ENCODE measurements around the gene EFNA1. TPM values are rescaled to one million over a fixed set of nuclear protein-coding genes. Genes with fewer than 3 reads are reported as not detected.

EFNA1 gene
- total and polyA plus RNA-seq, 3 experiments from 2014 or later: 0.16 to 1.3 (median 0.31) TPM

DNA sequence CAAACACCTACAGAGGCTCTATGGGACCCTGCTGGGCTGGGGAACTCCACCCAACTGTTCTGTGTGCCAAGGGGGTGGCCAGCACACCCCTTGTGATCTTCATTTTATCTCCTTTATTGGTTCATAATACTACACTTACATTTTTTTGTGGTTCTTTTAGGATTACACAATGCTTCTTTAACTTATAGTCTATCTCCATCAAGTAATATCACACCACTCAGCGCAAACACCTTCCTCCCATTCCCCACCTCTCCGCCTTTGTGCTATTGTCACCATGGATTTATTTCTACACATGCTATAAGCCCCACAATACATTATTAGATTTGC, 33.1 kb upstream of the EFNA1 start:
- Histone ChIP-seq H3K4me1 (ENCODE audit: insufficient read depth, low read length) (peaks cover 7% of the 10 kb centered on the region), H3K4me3 (ENCODE audit: low read length) (no peak overlapping the region), H3K36me3 (ENCODE audit: insufficient read depth, low read length) (no peaks in the 10 kb centered on the region), H3K9me3 (ENCODE audit: low read length) (no peaks in the 10 kb centered on the region), H3K27me3 (ENCODE audit: insufficient read depth, low read length, poor library complexity, severe bottlenecking) (no peaks in the 10 kb centered on the region), H3K27ac (ENCODE audit: low read depth, low read length) (no peak overlapping the region)
- ChIA-PET CTCF (interaction anchor here (1.2 to 3.4 kb wide), 5 partner anchors 8 to 77 kb away, joined by 3 to 13 read pairs (median 4); no protein-coding TSS in a partner anchor), POLR2A (no interaction called here)
- Mint-ChIP-seq H3K27me3 (peaks cover 4 to 13% of the 10 kb centered on the region in 2 donors), H3K4me1 (peaks cover 4 to 5% (median 4%) of the 10 kb centered on the region in 3 donors), H3K36me3 (no peaks in the 10 kb centered on the region), H3K4me3 (no peak overlapping the region), H3K9me3 (peaks cover 0 to 3% (median 0%) of the 10 kb centered on the region in 5 donors), H3K27ac (no peak overlapping the region)
- no peak for DNase-seq

DNA sequence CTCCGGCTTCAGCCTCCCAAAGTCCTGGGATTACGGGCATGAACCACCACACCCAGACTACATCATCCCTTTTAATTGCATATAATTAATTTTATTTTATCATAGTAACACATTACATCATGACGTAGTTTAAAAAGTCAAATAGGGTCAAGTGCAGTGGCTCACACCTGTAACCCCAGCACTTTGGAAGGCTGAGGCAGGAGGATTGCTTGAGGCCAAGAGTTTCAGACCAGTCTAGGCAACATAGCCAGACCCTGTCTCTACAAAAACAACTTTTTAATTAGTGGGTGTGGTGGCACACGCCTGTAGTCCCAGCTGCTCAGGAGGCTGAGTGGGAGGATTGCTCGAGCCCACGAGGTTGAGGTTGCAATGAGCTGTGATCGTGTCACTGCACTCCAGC, 28.3 kb upstream of the EFNA1 start:
- Histone ChIP-seq H3K27ac (ENCODE audit: low read depth, low read length) (no peak overlapping the region), H3K4me1 (ENCODE audit: insufficient read depth, low read length) (no peaks in the 10 kb centered on the region), H3K27me3 (ENCODE audit: insufficient read depth, low read length, poor library complexity, severe bottlenecking) (no peaks in the 10 kb centered on the region), H3K36me3 (ENCODE audit: insufficient read depth, low read length) (no peaks in the 10 kb centered on the region), H3K4me3 (ENCODE audit: low read length) (no peak overlapping the region), H3K9me3 (ENCODE audit: low read length) (no peaks in the 10 kb centered on the region)
- H3K9me3 Mint-ChIP-seq: peaks cover 0 to 3% (median 0%) of the 10 kb centered on the region in 5 donors
- POLR2A ChIA-PET: no interaction called here
- CTCF ChIA-PET: interaction anchor here (2.1 to 4.1 kb wide), 2 partner anchors 8 to 68 kb away, joined by 6 to 10 read pairs; no protein-coding TSS in a partner anchor
- no peak for DNase-seq
- H3K27ac Mint-ChIP-seq: no peak overlapping the region
- no peaks in the 10 kb centered on the region for H3K4me1 Mint-ChIP-seq
- no peak overlapping the region for H3K4me3 Mint-ChIP-seq
- no peaks in the 10 kb centered on the region for H3K36me3 Mint-ChIP-seq
- H3K27me3 Mint-ChIP-seq: peaks cover 4 to 20% of the 10 kb centered on the region in 2 donors

DNA sequence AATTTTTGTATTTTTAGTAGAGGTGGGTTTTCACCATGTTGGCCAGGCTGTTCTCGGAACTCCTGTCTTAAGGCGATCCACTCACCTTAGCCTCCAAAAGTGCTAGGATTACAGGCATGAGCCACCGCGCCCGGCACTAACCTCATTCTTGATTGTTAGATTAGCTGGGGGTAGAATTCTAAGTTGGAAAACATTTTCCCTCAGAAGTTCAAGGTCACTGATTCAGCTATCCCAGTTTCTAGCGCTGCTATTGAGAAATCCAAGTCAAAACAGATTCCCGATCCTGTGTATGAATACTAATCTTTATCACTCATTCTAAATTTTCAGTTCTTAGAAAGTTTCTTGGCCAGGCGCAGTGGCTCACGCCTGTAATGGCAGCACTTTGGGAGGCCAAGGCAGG, 24.4 kb upstream of the EFNA1 start:
- Histone ChIP-seq H3K27ac (ENCODE audit: low read depth, low read length) (no peak overlapping the region), H3K4me1 (ENCODE audit: insufficient read depth, low read length) (no peaks in the 10 kb centered on the region), H3K9me3 (ENCODE audit: low read length) (no peaks in the 10 kb centered on the region), H3K4me3 (ENCODE audit: low read length) (no peak overlapping the region), H3K36me3 (ENCODE audit: insufficient read depth, low read length) (no peaks in the 10 kb centered on the region), H3K27me3 (ENCODE audit: insufficient read depth, low read length, poor library complexity, severe bottlenecking) (no peaks in the 10 kb centered on the region)
- CTCF ChIA-PET: no interaction called here
- peaks cover 6 to 18% of the 10 kb centered on the region in 2 donors for H3K27me3 Mint-ChIP-seq
- no peak overlapping the region for H3K4me3 Mint-ChIP-seq
- no peaks in the 10 kb centered on the region for H3K36me3 Mint-ChIP-seq
- no peaks in the 10 kb centered on the region for H3K4me1 Mint-ChIP-seq
- H3K27ac Mint-ChIP-seq: no peak overlapping the region
- POLR2A ChIA-PET: no interaction called here
- no peak for DNase-seq
- no peaks in the 10 kb centered on the region for H3K9me3 Mint-ChIP-seq

DNA sequence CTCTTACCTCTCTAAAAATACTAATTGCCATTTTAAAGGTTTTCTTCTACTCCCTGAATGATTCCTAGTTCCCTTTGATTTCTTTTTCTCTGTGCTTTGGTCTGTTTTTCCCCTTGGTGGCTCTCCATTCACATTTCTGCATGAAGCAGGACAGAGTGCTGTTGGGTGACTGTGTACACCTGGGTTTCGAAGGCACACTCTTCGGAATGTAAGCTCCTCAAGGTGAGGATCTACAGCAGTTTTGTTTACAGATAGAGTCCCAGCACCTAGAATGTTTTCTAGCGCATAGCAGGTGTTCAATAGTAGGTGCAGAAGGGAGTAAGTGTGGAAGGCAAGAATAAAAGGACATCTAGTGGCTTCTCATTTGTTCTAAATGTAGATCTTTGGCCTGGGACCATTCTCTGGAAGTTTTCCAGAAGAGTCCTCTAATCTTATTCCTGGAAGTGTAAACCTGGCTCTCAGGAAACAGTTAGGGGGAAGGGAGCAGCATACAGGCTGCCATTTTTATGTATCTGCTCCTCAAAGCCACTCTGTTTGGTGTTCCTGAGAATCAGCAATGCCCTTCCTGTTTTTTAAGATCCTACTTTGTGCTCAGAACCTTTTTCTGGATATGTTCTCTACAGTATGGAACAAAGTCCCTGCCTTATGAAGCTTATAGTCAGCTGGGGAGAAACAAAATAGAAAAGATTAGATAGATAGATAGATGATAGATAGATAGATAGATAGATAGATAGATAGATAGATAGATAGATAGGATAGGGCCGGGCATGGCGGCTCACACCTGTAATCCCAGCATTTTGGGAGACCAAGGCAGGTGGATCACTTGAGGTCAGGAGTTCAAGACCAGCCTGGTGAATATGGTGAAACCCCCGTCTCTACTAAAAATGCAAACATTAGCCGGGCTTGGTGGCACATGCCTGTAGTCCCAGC, 22.8 kb upstream of the EFNA1 start:
- Mint-ChIP-seq H3K4me1 (no peaks in the 10 kb centered on the region), H3K36me3 (no peaks in the 10 kb centered on the region), H3K9me3 (no peaks in the 10 kb centered on the region), H3K27me3 (peaks cover 6 to 16% of the 10 kb centered on the region in 2 donors), H3K27ac (peak overlapping the region in 1 of 8 donors; percentile 46), H3K4me3 (no peak overlapping the region)
- H3K27me3 ChIP-seq (ENCODE audit: insufficient read depth, low read length, poor library complexity, severe bottlenecking): no peaks in the 10 kb centered on the region
- no peaks in the 10 kb centered on the region for H3K4me1 ChIP-seq (ENCODE audit: insufficient read depth, low read length)
- CTCF ChIA-PET: no interaction called here
- no peak for DNase-seq
- H3K36me3 ChIP-seq (ENCODE audit: insufficient read depth, low read length): no peaks in the 10 kb centered on the region
- no peak overlapping the region for H3K4me3 ChIP-seq (ENCODE audit: low read length)
- no peak overlapping the region for H3K27ac ChIP-seq (ENCODE audit: low read depth, low read length)
- no peaks in the 10 kb centered on the region for H3K9me3 ChIP-seq (ENCODE audit: low read length)
- POLR2A ChIA-PET: no interaction called here

DNA sequence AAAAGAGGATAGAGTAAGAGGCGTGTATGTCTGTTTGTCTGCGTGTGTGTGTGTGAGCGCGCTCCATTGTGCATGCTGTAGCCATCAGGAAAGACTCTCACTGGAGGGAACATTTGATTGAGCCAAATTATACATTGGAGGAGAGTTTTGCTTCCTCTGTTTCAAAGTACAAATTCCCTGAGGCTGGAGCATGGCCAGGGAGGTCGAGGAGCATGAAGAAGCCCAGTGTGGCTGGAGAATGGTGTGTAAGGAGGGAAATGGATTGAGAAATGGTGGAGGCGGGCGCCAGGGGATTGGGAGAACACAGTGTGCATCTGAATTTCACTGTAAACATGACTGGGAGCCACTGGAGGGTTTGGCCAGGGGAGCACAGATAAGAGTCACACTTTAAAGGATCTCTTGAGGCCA, 22.1 kb upstream of the EFNA1 start:
- H3K27me3 ChIP-seq (ENCODE audit: insufficient read depth, low read length, poor library complexity, severe bottlenecking): no peaks in the 10 kb centered on the region
- Mint-ChIP-seq H3K4me3 (no peak overlapping the region), H3K9me3 (no peaks in the 10 kb centered on the region), H3K27ac (peak overlapping the region in 1 of 8 donors; percentile 10), H3K4me1 (no peaks in the 10 kb centered on the region), H3K27me3 (peaks cover 7 to 16% of the 10 kb centered on the region in 2 donors), H3K36me3 (no peaks in the 10 kb centered on the region)
- H3K36me3 ChIP-seq (ENCODE audit: insufficient read depth, low read length): no peaks in the 10 kb centered on the region
- DNase-seq: no peak
- ChIA-PET POLR2A (no interaction called here), CTCF (interaction anchor here (1.5 to 1.9 kb wide), 2 partner anchors 14 to 67 kb away, joined by 3 to 7 read pairs; partner anchors contain the start of gene KRTCAP2)
- no peak overlapping the region for H3K4me3 ChIP-seq (ENCODE audit: low read length)
- H3K27ac ChIP-seq (ENCODE audit: low read depth, low read length): no peak overlapping the region
- H3K9me3 ChIP-seq (ENCODE audit: low read length): no peaks in the 10 kb centered on the region
- H3K4me1 ChIP-seq (ENCODE audit: insufficient read depth, low read length): no peaks in the 10 kb centered on the region

DNA sequence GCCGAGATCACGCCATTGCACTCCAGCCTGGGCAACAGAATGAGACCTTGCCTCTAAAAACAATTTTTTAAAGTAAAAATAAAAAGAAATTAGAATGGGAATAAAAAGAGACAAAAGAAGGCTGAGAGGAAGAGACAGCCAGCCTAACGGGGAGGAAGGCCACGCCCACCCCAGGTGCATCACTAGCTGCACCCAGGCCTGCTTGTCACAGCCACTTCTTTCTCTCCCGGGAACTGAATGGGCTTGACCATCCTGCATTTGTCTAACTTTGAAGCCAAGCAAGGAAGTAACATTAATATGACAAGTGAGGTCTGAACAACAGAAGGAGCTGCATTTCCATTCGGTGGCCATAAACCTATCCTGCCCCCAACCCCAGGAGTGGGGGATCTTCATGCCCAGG, 20.8 kb upstream of the EFNA1 start:
- no peaks in the 10 kb centered on the region for H3K4me1 ChIP-seq (ENCODE audit: insufficient read depth, low read length)
- CTCF ChIA-PET: interaction anchor here (0.6 to 1.9 kb wide), 5 partner anchors 11 to 66 kb away, joined by 3 to 7 read pairs (median 3); partner anchors contain the start of gene KRTCAP2
- H3K27ac Mint-ChIP-seq: peak overlapping the region in 1 of 8 donors; percentile 9

DNA sequence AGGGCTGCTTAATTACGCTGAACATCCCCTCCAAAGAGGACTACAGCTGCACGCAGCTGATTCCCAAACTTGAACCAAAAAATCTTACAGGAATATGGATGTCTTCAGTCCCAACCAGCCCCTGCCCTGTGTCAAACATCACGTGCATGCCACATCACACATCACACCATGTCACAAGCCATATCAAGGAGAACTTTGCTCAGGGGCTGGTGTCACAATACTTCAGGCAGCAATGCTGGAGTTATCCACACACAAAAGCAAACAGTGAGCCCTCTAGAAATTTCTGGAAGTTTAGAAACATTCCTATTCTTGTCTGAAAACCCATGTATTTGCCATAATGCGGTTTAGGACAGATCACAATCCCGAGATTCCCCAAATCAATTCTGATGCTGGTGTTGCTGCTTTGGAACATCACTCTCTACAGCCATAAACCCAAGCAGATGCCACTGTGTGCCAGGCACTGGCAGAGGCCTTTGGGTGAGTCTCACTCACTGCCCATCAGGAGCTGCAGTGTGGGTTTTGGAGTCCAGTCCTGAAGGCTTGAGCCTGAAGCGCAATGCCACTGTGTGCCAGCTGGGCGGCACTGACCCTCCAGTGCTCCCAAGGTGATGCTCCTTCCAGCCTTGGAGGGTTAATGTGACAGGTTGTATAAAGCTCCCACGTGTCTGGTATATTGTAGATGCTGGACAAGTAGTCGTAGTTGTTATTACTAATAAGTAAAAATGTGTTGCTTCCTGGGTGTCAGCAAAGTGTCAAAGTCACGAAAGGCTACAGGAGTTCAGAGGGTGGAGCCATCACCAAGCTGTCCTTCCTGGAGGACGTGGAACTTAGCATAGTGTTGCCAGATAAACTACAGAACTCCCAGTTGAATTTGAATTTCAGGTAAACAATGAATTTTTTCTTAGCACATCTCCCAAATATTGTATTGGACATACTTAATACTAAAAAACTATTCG, 20.1 kb upstream of the EFNA1 start:
- H3K4me1 ChIP-seq (ENCODE audit: insufficient read depth, low read length): no peaks in the 10 kb centered on the region
- no peak overlapping the region for H3K4me3 Mint-ChIP-seq

More for the DNA sequence above, 20.8 kb upstream of the EFNA1 start:
- Mint-ChIP-seq H3K27me3 (peaks cover 9 to 13% of the 10 kb centered on the region in 2 donors), H3K4me3 (no peak overlapping the region), H3K9me3 (no peaks in the 10 kb centered on the region), H3K4me1 (no peaks in the 10 kb centered on the region), H3K36me3 (no peaks in the 10 kb centered on the region)
- POLR2A ChIA-PET: no interaction called here
- DNase-seq: no peak
- H3K4me3 ChIP-seq (ENCODE audit: low read length): no peak overlapping the region
- H3K27ac ChIP-seq (ENCODE audit: low read depth, low read length): no peak overlapping the region
- H3K36me3 ChIP-seq (ENCODE audit: insufficient read depth, low read length): no peaks in the 10 kb centered on the region
- H3K27me3 ChIP-seq (ENCODE audit: insufficient read depth, low read length, poor library complexity, severe bottlenecking): no peaks in the 10 kb centered on the region
- no peaks in the 10 kb centered on the region for H3K9me3 ChIP-seq (ENCODE audit: low read length)

More for the DNA sequence above, 20.1 kb upstream of the EFNA1 start:
- Mint-ChIP-seq H3K27me3 (peaks cover 9 to 10% of the 10 kb centered on the region in 2 donors), H3K9me3 (no peaks in the 10 kb centered on the region), H3K4me1 (no peaks in the 10 kb centered on the region), H3K36me3 (no peaks in the 10 kb centered on the region), H3K27ac (no peak overlapping the region)
- H3K36me3 ChIP-seq (ENCODE audit: insufficient read depth, low read length): no peaks in the 10 kb centered on the region
- no peaks in the 10 kb centered on the region for H3K9me3 ChIP-seq (ENCODE audit: low read length)
- no peak overlapping the region for H3K27ac ChIP-seq (ENCODE audit: low read depth, low read length)
- no peak for DNase-seq
- H3K4me3 ChIP-seq (ENCODE audit: low read length): no peak overlapping the region
- ChIA-PET POLR2A (no interaction called here), CTCF (interaction anchor here (1.1 to 2.1 kb wide), 5 partner anchors 12 to 65 kb away, joined by 3 to 7 read pairs (median 4); partner anchors contain the start of gene KRTCAP2)
- H3K27me3 ChIP-seq (ENCODE audit: insufficient read depth, low read length, poor library complexity, severe bottlenecking): no peaks in the 10 kb centered on the region
